ENCODE data around the gene SIM1.

DNA sequence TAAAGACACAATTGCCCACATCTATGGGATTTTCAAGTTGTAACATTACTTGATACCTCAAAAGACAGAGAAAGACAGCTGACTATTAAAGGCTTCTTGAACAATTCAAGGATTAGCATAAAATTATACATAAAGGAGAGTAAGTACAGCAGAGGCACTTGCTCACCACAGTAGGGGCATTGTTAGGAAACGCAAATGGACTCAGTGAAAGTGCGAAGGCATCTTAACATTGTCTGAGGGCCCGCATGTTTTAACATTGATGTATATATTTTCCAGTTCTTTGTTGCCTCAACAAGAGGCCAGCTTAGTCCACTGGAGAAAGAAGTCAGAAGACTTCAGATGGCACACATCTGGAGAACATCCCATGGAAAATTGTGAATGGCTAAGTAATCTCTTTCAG lies 115.4 kb downstream of the SIM1 start:
- no peak for TF ChIP-seq CTCF (IDR thresholded peaks at IDR 0.05; ENCODE audit: low read depth, low read length)
- no peak for TF ChIP-seq EZH2phosphoT487 (IDR thresholded peaks at IDR 0.05; ENCODE audit: low read depth)

All from OCI-LY3 (cell line).